AG04450 (cell line): Measurements from ENCODE around the gene WDR64. TPM values are rescaled to one million over a fixed set of nuclear protein-coding genes. Genes with fewer than 3 reads are reported as not detected.
"Not testable (repeated sequence)": the region's sequence is repeated elsewhere in the genome, so short reads cannot be mapped to it uniquely, and the experiment has no call there.

Experiments used
- CTCF ChIA-PET: fragments of 300-600, 350-600 bp; formaldehyde crosslinking; extraction: SDS; loops from one replicate; lab custom pipeline; 2022; ENCODE audit warnings: antibody characterized with exemption, inconsistent platforms; lab: Charles Lee
- POLR2A ChIA-PET: fragments of 350-600 bp; formaldehyde crosslinking; extraction: SDS; loops from one replicate; lab custom pipeline; 2021; ENCODE audit warnings: antibody characterized with exemption, inconsistent platforms; lab: Yijun Ruan, JAX
- DNase-seq: peaks from one replicate; pipeline ENCODE4 v3.0.0-alpha.2; 2011; ENCODE audit warnings: low read depth, low spot score
- H3K27ac ChIP-seq: one replicate; pipeline ENCODE4 v1.5.1; 2012; ENCODE audit warnings: low read depth, low read length, control low read depth
- H3K27me3 ChIP-seq: one replicate; pipeline ENCODE4 v1.6.0; 2012; ENCODE audit warnings: low read length; ENCODE audit not compliant: control insufficient read depth, insufficient read depth
- H3K4me3 ChIP-seq: 2 replicates; pipeline ENCODE4 v1.5.1; 2011; ENCODE audit warnings: mild to moderate bottlenecking, low read depth, low read length, control low read depth
- H3K9me3 ChIP-seq: 2 replicates; pipeline ENCODE4 v1.5.1; 2012; ENCODE audit warnings: low read length; ENCODE audit not compliant: control insufficient read depth, insufficient read depth
- polyA plus RNA-seq: library from polyadenylated mRNA; depleted of rRNA; stranded (reverse); fragments of >200 nt; gene quantifications from 2 replicates; pipeline ENCODE4 v1.2.3, GENCODE V29; 2011
- TF ChIP-seq, protein P1 (sequence below): IDR thresholded peaks from 2 replicates; pipeline ENCODE4 v1.5.1; 2011; ENCODE audit warnings: low read depth, low read length, control low read depth, inconsistent platforms

WDR64 gene
- polyA plus RNA-seq, 1 experiment, result not detected

DNA sequence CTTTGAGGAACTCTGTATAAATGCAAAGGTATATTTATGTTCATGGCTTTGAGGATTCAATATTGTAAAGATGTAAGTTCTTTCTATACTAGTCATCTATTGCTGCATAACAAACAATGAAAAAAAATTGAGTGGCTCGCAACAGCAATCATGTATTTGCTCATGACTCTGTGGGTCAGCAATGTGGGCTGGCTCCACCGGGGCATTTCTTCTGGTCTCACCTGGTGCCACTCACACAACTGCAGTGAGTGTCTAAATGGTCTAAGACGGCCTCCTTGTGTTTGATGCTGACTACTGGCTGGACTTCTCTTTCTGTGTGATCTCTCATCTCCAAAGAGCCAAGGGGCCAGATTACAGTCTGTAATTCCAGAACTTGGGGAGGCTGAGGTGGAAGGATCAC, 150.8 kb downstream of the WDR64 start:
- H3K9me3 ChIP-seq, result no peaks in the 10 kb centered on the region
- DNase-seq, result no peak
- no peak overlapping the region for H3K4me3 ChIP-seq
- ChIA-PET POLR2A (no interaction called here), CTCF (no interaction called here)
- no peak overlapping the region for H3K27ac ChIP-seq
- TF ChIP-seq, protein P1, sequence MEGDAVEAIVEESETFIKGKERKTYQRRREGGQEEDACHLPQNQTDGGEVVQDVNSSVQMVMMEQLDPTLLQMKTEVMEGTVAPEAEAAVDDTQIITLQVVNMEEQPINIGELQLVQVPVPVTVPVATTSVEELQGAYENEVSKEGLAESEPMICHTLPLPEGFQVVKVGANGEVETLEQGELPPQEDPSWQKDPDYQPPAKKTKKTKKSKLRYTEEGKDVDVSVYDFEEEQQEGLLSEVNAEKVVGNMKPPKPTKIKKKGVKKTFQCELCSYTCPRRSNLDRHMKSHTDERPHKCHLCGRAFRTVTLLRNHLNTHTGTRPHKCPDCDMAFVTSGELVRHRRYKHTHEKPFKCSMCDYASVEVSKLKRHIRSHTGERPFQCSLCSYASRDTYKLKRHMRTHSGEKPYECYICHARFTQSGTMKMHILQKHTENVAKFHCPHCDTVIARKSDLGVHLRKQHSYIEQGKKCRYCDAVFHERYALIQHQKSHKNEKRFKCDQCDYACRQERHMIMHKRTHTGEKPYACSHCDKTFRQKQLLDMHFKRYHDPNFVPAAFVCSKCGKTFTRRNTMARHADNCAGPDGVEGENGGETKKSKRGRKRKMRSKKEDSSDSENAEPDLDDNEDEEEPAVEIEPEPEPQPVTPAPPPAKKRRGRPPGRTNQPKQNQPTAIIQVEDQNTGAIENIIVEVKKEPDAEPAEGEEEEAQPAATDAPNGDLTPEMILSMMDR, result no peak
- no peaks in the 10 kb centered on the region for H3K27me3 ChIP-seq

DNA sequence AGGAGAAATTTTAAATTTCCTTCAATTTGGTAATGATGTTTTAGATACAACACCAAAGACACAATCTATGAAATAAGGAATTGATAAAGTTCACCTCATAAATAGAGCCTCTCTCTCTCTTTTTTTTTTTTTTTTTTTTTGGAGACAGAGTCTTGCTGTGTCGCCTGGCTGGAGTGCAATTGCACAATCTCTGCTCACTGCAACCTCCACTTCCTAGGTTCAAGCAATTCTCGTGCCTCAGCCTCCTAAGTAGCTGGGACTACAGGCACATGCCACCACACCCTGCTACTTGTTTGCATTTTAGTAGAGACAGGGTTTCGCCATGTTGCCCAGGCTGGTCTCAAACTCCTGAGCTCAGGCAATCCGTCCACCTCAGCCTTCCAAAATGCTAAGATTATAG, 152.6 kb downstream of the WDR64 start:
- H3K9me3 ChIP-seq, H3K4me3 ChIP-seq, H3K27me3 ChIP-seq, H3K27ac ChIP-seq, POLR2A ChIA-PET, DNase-seq: not testable (repeated sequence)
- CTCF ChIA-PET, result interaction anchor here (0.6 kb wide), 2 partner anchors 274 to 1890 kb away, joined by 3 to 4 read pairs; no protein-coding TSS in a partner anchor

DNA sequence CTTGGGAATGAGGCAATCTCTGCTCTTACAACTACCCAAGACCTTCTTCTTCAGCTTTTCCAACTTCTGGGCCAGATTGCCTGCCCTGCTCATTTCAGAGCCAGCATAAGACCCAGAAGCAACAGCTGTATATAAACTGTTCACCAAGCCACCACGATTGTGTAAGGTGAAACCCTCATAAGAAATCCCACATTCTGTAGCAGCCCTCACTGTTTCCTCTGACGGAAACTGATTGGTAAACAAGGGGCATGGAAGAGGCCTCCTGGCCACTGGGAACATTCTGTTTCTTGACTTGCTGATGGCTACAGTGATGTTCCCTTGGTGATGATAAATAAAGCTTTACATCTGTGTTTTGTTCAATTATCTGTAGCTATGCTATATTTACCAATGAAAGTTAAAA, 156.2 kb downstream of the WDR64 start:
- Histone ChIP-seq H3K27ac (no peak overlapping the region), H3K27me3 (no peaks in the 10 kb centered on the region), H3K9me3 (no peaks in the 10 kb centered on the region), H3K4me3 (no peak overlapping the region)
- TF ChIP-seq, protein P1, result no peak
- ChIA-PET POLR2A (interaction anchor here (2.0 kb wide), 1 partner anchor 9 kb away, joined by 7 read pairs; no protein-coding TSS in a partner anchor), CTCF (interaction anchor here (1.1 to 1.7 kb wide), 2 partner anchors 181 to 198 kb away, joined by 5 to 6 read pairs; no protein-coding TSS in a partner anchor)
- DNase-seq, result no peak

DNA sequence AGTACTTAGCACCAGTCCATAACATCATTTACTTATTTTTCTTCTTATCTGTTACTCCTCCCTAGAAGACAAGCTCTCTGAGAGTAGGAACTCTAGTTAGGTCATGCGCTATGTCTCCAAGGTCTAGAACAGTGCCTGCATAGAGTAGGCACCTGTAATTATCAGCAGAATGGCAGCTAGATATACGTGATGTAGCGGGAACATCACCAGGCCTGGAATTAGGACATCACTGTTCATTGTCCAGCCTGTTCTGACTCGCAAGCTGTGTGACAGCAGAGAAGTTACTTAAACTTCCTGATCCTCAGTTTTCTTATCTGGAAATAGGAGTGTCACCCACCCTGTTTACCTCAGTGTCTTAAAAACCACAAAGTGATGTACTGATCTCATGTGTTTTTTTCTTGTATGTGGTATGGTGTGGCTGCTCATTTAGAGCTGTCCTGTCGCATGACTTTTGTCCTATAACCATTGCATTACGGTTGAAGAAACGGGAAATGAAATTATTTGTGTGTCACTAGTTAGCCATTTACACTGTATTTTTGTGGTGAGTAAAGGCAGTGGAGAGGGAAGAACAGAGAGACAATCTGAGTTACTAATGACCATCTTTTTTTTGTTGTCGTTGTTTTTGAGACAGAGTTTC, 158.8 kb downstream of the WDR64 start:
- Histone ChIP-seq H3K27ac (no peak overlapping the region), H3K4me3 (no peak overlapping the region), H3K27me3 (no peaks in the 10 kb centered on the region), H3K9me3 (no peaks in the 10 kb centered on the region)
- ChIA-PET CTCF (interaction anchor here (0.9 to 1.8 kb wide), 3 partner anchors 15 to 200 kb away, joined by 3 to 5 read pairs (median 5); no protein-coding TSS in a partner anchor), POLR2A (no interaction called here)
- TF ChIP-seq, protein P1, result no peak
- no peak for DNase-seq

DNA sequence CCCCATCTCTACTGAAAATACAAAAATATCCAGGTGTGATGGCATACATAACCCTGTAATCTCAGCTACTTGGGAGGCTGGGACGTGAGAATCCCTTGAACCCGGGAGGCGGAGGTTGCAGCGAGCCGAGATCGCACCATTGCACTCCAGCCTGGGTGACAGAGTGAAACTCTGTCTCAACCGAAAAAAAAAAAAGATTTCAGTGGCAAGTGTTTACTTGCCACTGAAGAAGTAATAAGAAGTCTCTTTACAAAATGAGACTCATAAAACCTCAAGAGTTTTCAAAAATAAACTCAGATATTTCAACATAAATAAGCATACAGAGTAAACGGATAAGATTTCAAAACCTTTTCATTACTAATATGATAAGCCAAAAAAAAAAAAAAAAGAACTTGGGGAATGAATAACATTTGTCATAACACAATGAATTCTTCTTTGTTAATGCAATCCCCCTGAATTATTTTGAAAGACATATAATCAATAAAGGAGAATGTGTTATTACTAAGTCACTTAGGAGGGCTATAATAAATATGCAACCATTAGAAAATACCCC, 161.8 kb downstream of the WDR64 start:
- Histone ChIP-seq H3K4me3 (no peak overlapping the region), H3K27ac (no peak overlapping the region), H3K9me3 (no peaks in the 10 kb centered on the region), H3K27me3 (no peaks in the 10 kb centered on the region)
- POLR2A ChIA-PET, result interaction anchor here (0.7 kb wide), 1 partner anchor 1442 kb away, joined by 8 read pairs; no protein-coding TSS in a partner anchor
- no peak for DNase-seq
- CTCF ChIA-PET, result no interaction called here
- TF ChIP-seq, protein P1, result no peak
